Measurements from ENCODE around the gene ENTR1. TPM values are rescaled to one million over a fixed set of nuclear protein-coding genes. Genes with fewer than 3 reads are reported as not detected.

ENTR1 gene
- total RNA-seq, 3 donors from 2014 or later: 23.7 to 54.4 (median 36.0) TPM

GRCh38 chr9:136392538-136393449 lies 17.6 kb downstream of the ENTR1 start:
- TF ChIP-seq POLR2A (IDR thresholded peaks at IDR 0.05) (no peak), POLR2AphosphoS5 (IDR thresholded peaks at IDR 0.05) (no peak), CTCF (IDR thresholded peaks at IDR 0.05) (no peak)
- DNase-seq (ENCODE audit: low spot score in 2 of 2): no peak
- Histone ChIP-seq H3K4me3 (no peak overlapping the region), H3K9me3 (no peaks in the 10 kb centered on the region), H3K4me1 (no peaks in the 10 kb centered on the region), H3K27ac (no peak overlapping the region), H3K27me3 (no peaks in the 10 kb centered on the region), H3K36me3 (peaks cover 5% of the 10 kb centered on the region)
- intact Hi-C loops (cut with DNase I; ENCODE audit: low total_unique reads): no loop called here

- no peaks in the 10 kb centered on the region for H3K27me3 ChIP-seq
- H3K4me3 ChIP-seq: no peak overlapping the region
- H3K4me1 ChIP-seq: no peaks in the 10 kb centered on the region
- H3K27ac ChIP-seq: no peak overlapping the region
- no peak for TF ChIP-seq POLR2AphosphoS5 (IDR thresholded peaks at IDR 0.05)
- no peak for TF ChIP-seq POLR2A (IDR thresholded peaks at IDR 0.05)
- TF ChIP-seq CTCF (IDR thresholded peaks at IDR 0.05): no peak
- intact Hi-C loops (cut with DNase I; ENCODE audit: low total_unique reads): no loop called here
- peaks cover 5% of the 10 kb centered on the region for H3K36me3 ChIP-seq
- DNase-seq (ENCODE audit: low spot score in 2 of 2): no peak
- no peaks in the 10 kb centered on the region for H3K9me3 ChIP-seq
Observed at GRCh38 chr9:136391737-136392537, 18.5 kb downstream of the ENTR1 start.

- Histone ChIP-seq H3K27ac (no peak overlapping the region), H3K4me1 (no peaks in the 10 kb centered on the region), H3K36me3 (peaks cover 5% of the 10 kb centered on the region), H3K27me3 (no peaks in the 10 kb centered on the region), H3K9me3 (no peaks in the 10 kb centered on the region), H3K4me3 (no peak overlapping the region)
- TF ChIP-seq POLR2AphosphoS5 (IDR thresholded peaks at IDR 0.05) (no peak), POLR2A (IDR thresholded peaks at IDR 0.05) (no peak), CTCF (IDR thresholded peaks at IDR 0.05) (no peak)
- no peak for DNase-seq (ENCODE audit: low spot score in 2 of 2)
- intact Hi-C loops (cut with DNase I; ENCODE audit: low total_unique reads): no loop called here
Observed at GRCh38 chr9:136389396-136389795, 21.0 kb downstream of the ENTR1 start.

- TF ChIP-seq POLR2AphosphoS5 (IDR thresholded peaks at IDR 0.05): no peak
- no peak for TF ChIP-seq POLR2A (IDR thresholded peaks at IDR 0.05)
- no peak for TF ChIP-seq CTCF (IDR thresholded peaks at IDR 0.05)
- no peak for DNase-seq (ENCODE audit: low spot score in 2 of 2)
- intact Hi-C loops (cut with DNase I; ENCODE audit: low total_unique reads): no loop called here
- no peaks in the 10 kb centered on the region for H3K27me3 ChIP-seq
- no peak overlapping the region for H3K27ac ChIP-seq
- no peak overlapping the region for H3K4me3 ChIP-seq
- H3K9me3 ChIP-seq: no peaks in the 10 kb centered on the region
- no peaks in the 10 kb centered on the region for H3K4me1 ChIP-seq
- peaks cover 5% of the 10 kb centered on the region for H3K36me3 ChIP-seq
Observed at GRCh38 chr9:136387217-136387616, 23.2 kb downstream of the ENTR1 start.

DNA sequence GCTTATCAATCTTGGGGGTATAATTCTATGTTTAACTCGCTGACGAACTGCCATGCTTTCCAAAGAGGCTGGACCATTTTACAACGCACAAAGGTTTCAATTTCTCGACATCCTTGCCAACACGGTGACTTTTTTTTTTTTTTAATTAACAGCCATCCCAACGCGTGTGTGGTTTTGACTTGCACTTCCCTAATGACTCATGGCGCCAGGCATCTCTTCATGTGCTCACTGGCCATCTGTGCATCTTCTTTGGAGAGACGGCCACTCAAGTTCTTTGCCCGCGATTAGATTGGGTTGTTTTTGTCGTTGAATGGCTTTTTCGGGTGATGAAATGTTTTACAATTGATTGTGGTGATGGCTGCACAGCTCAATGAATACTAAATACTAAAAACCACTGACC lies 24.4 kb downstream of the ENTR1 start:
- H3K4me3 ChIP-seq: no peak overlapping the region
- no peaks in the 10 kb centered on the region for H3K4me1 ChIP-seq
- H3K27ac ChIP-seq: no peak overlapping the region
- no peaks in the 10 kb centered on the region for H3K27me3 ChIP-seq
- DNase-seq (ENCODE audit: low spot score in 2 of 2): no peak
- H3K9me3 ChIP-seq: no peaks in the 10 kb centered on the region
- intact Hi-C loops (cut with DNase I; ENCODE audit: low total_unique reads): no loop called here
- no peaks in the 10 kb centered on the region for H3K36me3 ChIP-seq
- TF ChIP-seq POLR2A (IDR thresholded peaks at IDR 0.05) (no peak), CTCF (IDR thresholded peaks at IDR 0.05) (no peak), POLR2AphosphoS5 (IDR thresholded peaks at IDR 0.05) (no peak)
